OCI-LY7 (cell line): Measurements from ENCODE around the gene DERA. TPM values are rescaled to one million over a fixed set of nuclear protein-coding genes. Genes with fewer than 3 reads are reported as not detected.
"Not testable (repeated sequence)": the region's sequence is repeated elsewhere in the genome, so short reads cannot be mapped to it uniquely, and the experiment has no call there.

Experiments used
- BruUV-seq: library from RNA; stranded (reverse); fragments of 400-500 nt; replicated peaks from 2 replicates; lab custom pipeline; 2021; lab: Mats Ljungman, UMichigan
- CTCF ChIA-PET: fragments of 300-600 bp; sonication (Branson Sonifier 250); formaldehyde crosslinking; loops from one replicate; lab custom pipeline; 2022; ENCODE audit warnings: antibody characterized with exemption; ENCODE audit not compliant: unreplicated experiment; lab: Charles Lee
- POLR2A ChIA-PET: fragments of 300-600 bp; sonication (Branson Sonifier 250); formaldehyde crosslinking; loops from one replicate; lab custom pipeline; 2022; ENCODE audit warnings: antibody characterized with exemption; lab: Charles Lee
- DNase-seq: peaks from one replicate; pipeline ENCODE4 v3.0.0-alpha.2; 2015; ENCODE audit warnings: low spot score
- H2AFZ ChIP-seq: fragments of 200-600 bp; sonication (generic), shearing (Covaris generic); 2 replicates; pipeline ENCODE4 v1.6.1; 2014; ENCODE audit warnings: mild to moderate bottlenecking, antibody characterized with exemption, low read length, moderate library complexity
- H3K27ac ChIP-seq: fragments of 200-600 bp; sonication (generic); 2 replicates; pipeline ENCODE4 v1.5.1; 2014; ENCODE audit warnings: mixed run types, low read depth, mild to moderate bottlenecking, moderate library complexity, low read length, inconsistent platforms; ENCODE audit not compliant: poor library complexity, severe bottlenecking
- H3K36me3 ChIP-seq: fragments of 200-600 bp; sonication (generic); 2 replicates; pipeline ENCODE4 v1.6.1; 2014; ENCODE audit warnings: mild to moderate bottlenecking, antibody characterized with exemption, low read length, moderate library complexity, mixed read lengths; ENCODE audit not compliant: insufficient read depth
- H3K4me1 ChIP-seq: fragments of 200-600 bp; sonication (generic); 2 replicates; pipeline ENCODE4 v1.5.1; 2014; ENCODE audit warnings: mild to moderate bottlenecking, low read length; ENCODE audit not compliant: insufficient read depth, poor library complexity, severe bottlenecking
- H3K4me2 ChIP-seq: fragments of 200-600 bp; sonication (generic); 2 replicates; pipeline ENCODE4 v1.6.1; 2014; ENCODE audit warnings: mild to moderate bottlenecking, low read length
- H3K4me3 ChIP-seq: fragments of 200-600 bp; sonication (generic); 2 replicates; pipeline ENCODE4 v1.5.1; 2014; ENCODE audit warnings: mild to moderate bottlenecking, low read depth, low read length; ENCODE audit not compliant: poor library complexity, severe bottlenecking
- H3K79me2 ChIP-seq: fragments of 200-600 bp; sonication (generic); 2 replicates; pipeline ENCODE4 v1.6.1; 2016; ENCODE audit warnings: low read depth, mild to moderate bottlenecking, low read length, moderate library complexity, mixed read lengths; ENCODE audit not compliant: insufficient read depth
- H3K9me2 ChIP-seq: fragments of 200-600 bp; sonication (generic); 2 replicates; pipeline ENCODE4 v1.6.1; 2016; ENCODE audit warnings: mild to moderate bottlenecking, low read length, mixed read lengths; ENCODE audit not compliant: insufficient read depth
- H3K9me3 ChIP-seq: fragments of 200-600 bp; sonication (generic); 2 replicates; pipeline ENCODE4 v1.6.1; 2014; ENCODE audit warnings: mild to moderate bottlenecking, mixed run types, low read length, mixed read lengths
- H4K20me1 ChIP-seq: fragments of 200-600 bp; sonication (generic); 2 replicates; pipeline ENCODE4 v1.6.1; 2014; ENCODE audit warnings: mild to moderate bottlenecking, antibody characterized with exemption, low read length, moderate library complexity, mixed read lengths; ENCODE audit not compliant: insufficient read depth
- CTCF ChIP-seq: fragments of 200-600 bp; sonication (generic); conservative IDR thresholded peaks from 2 replicates; pipeline ENCODE4 v1.5.1; 2014; ENCODE audit warnings: mild to moderate bottlenecking, antibody characterized with exemption, low read length, moderate library complexity, mixed read lengths
- EZH2phosphoT487 ChIP-seq: fragments of 200-600 bp; sonication (generic); IDR thresholded peaks from 2 replicates; pipeline ENCODE4 v1.6.1; 2018; ENCODE audit warnings: low read depth, borderline replicate concordance, mild to moderate bottlenecking, mixed run types, antibody characterized with exemption, low read length, moderate library complexity, mixed read lengths
- intact Hi-C: fragments of 100-400 bp; cut with micrococcal nuclease; formaldehyde crosslinking; loops from one replicate; pipeline ENCODE4 v1.10.0; 2022; ENCODE audit not compliant: unreplicated experiment
- total RNA-seq, 2 experiments: library from RNA; depleted of rRNA in 1 of 2; stranded (reverse); fragments of >200 nt in 1 of 2; shearing (Covaris generic) in 1 of 2; gene quantifications; 2 replicates each; pipeline ENCODE4 v1.2.3, GENCODE V29; 2014 to 2022

DERA gene
- total RNA-seq, 2 experiments from 2014 or later, result 68.6 to 87.2 TPM

GRCh38 chr12:16056910-16057309 lies 145.8 kb downstream of the DERA start:
- no peaks in the 10 kb centered on the region for H3K79me2 ChIP-seq
- CTCF ChIA-PET, result no interaction called here
- TF ChIP-seq CTCF (no peak), EZH2phosphoT487 (no peak)
- no peaks in the 10 kb centered on the region for H4K20me1 ChIP-seq
- H3K4me1 ChIP-seq, result no peaks in the 10 kb centered on the region
- H3K9me2 ChIP-seq, result no peaks in the 10 kb centered on the region
- no peaks in the 10 kb centered on the region for H3K36me3 ChIP-seq
- POLR2A ChIA-PET, result no interaction called here
- H2AFZ ChIP-seq, result no peak overlapping the region
- H3K4me3 ChIP-seq, result no peak overlapping the region
- no peak for DNase-seq
- intact Hi-C loops, result no loop called here
- no peak overlapping the region for H3K4me2 ChIP-seq
- BruUV-seq, result no TSS peak
- no peaks in the 10 kb centered on the region for H3K9me3 ChIP-seq
- no peak overlapping the region for H3K27ac ChIP-seq

GRCh38 chr12:16057351-16057751 lies 146.2 kb downstream of the DERA start:
- POLR2A ChIA-PET, H3K4me2 ChIP-seq, CTCF ChIA-PET, H3K9me3 ChIP-seq, H2AFZ ChIP-seq, H3K36me3 ChIP-seq, H4K20me1 ChIP-seq, H3K9me2 ChIP-seq, H3K4me1 ChIP-seq, H3K79me2 ChIP-seq, H3K27ac ChIP-seq, intact Hi-C loops, BruUV-seq, H3K4me3 ChIP-seq, DNase-seq: not testable (repeated sequence)

GRCh38 chr12:16062611-16063010 lies 151.5 kb downstream of the DERA start:
- intact Hi-C loops, result no loop called here
- Histone ChIP-seq H3K36me3 (no peaks in the 10 kb centered on the region), H3K4me3 (no peak overlapping the region), H3K4me2 (no peak overlapping the region), H3K9me3 (no peaks in the 10 kb centered on the region), H3K9me2 (no peaks in the 10 kb centered on the region), H2AFZ (no peak overlapping the region), H3K79me2 (no peaks in the 10 kb centered on the region), H3K27ac (no peak overlapping the region), H3K4me1 (no peaks in the 10 kb centered on the region), H4K20me1 (no peaks in the 10 kb centered on the region)
- CTCF ChIA-PET, result no interaction called here
- no peak for DNase-seq
- POLR2A ChIA-PET, result interaction anchor here (0.5 to 1.4 kb wide), 4 partner anchors 8 to 1109 kb away, joined by 3 to 4 read pairs (median 3); no protein-coding TSS in a partner anchor
- no TSS peak for BruUV-seq
- TF ChIP-seq EZH2phosphoT487, result no peak
- TF ChIP-seq CTCF, result no peak
